HG03378 (cell line): ENCODE results near the gene PPP1R1A.
A peak's percentile ranks its signal among the peaks of the same experiment; 100 is the strongest.

Experiments
- ATAC-seq: cut with Tn5 transposase; IDR thresholded peaks from one replicate; pipeline ENCODE4 v1.9.1; 2021; ENCODE audit warnings: mild to moderate bottlenecking, moderate library complexity; ENCODE audit not compliant: unreplicated experiment

Gene PPP1R1A

DNA sequence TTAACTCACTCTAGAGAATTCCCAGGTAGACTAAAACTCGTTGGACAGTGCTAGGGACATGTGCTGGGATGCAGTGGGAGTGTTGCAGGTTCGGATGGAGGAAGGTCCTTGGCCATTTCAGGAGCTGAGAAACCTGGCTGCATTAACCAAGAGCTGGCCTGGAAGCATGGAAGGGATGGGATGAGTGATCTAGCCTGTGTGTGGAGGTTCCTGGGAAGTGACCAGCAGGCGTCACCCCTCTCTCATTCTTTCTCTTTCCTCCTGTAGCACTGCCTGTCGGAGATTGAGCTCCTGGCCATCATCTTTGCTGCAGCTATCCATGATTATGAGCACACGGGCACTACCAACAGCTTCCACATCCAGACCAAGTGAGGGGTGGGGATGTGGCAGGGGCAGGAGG is 15.6 kb downstream of the PPP1R1A start:
- no peak for ATAC-seq

DNA sequence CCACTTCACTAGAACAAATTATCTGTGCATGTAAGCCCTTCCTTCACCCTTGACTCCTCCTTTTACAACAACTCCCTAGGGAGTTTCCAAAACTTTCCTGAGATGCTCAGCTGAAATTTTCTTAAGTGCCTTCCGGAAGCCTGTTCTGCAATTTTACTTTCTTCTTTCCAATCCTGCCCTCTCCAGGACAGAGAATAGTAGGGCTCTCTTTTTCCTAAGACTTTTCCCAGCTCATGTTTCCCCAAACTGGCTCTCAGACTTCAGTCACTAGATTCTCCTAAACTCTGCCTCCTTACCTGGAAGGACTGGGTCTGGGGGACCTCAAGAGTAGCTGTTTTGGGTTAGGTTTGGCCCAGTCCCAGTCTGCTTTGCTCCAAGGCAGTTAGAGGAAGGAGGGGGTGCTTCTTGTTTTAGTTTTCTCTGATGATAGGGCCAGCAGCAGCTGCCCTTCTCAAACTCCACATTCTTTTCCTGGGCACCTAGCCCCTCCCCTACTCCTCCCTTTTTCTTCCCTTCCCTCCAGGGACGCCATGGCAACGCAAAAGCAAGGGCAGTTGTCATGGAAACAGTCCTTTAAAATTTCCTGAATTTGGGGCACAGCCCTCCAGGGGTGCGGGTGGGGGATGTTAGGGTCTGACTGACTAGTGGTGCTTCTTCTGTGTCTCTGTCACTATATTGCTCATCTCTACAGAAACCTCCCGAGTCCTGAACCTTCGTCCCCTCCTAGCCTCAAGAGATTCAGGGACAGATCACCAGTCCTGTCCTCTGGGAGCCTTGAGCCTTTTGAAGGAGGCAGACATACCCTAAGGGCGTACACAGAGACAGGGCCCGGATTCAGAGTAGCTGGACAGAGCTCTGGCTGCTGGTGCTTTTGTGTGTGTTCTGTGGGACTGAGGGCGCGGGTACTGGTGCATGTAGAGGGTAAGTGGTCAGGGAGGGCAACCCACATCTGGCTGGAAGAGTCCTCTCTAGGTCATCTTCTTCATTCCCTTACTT is 17.0 kb downstream of the PPP1R1A start:
- ATAC-seq: no peak

DNA sequence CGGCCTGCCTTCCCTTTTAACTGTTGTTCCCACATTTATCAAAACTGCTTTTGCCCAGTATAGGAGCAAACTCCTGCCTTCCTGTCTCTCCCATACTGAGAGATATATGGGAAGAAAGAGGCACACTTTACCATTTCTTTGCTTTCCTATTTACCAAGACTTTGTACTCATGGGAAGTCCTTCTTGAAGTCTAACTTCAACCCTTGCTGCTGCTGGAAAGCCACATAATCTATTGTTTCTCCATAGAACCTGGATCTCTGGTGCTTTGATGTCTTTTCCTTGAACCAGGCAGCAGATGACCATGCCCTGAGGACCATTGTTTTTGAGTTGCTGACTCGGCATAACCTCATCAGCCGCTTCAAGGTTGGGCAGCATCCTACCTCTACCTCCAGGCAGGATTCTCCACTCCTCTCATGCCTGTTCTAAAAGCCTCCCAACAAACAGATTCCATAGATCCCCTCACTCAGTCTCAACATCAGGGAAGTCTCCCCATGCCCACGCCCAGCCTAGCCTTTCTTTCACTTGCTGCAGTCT is 18.4 kb downstream of the PPP1R1A start:
- no peak for ATAC-seq

DNA sequence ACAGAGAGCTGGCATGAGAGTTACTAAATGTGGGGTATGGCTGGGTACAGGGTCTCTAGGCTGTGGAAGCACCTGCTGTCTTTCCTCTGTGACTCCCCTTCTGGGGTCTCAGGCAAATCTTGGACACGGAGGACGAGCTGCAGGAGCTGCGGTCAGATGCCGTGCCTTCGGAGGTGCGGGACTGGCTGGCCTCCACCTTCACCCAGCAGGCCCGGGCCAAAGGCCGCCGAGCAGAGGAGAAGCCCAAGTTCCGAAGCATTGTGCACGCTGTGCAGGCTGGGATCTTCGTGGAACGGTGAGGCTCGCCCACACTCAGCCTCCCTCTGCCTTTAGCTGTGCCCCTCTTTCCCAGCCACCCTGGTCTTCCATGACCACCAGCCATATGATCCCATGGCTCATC is 19.4 kb downstream of the PPP1R1A start:
- no peak for ATAC-seq

DNA sequence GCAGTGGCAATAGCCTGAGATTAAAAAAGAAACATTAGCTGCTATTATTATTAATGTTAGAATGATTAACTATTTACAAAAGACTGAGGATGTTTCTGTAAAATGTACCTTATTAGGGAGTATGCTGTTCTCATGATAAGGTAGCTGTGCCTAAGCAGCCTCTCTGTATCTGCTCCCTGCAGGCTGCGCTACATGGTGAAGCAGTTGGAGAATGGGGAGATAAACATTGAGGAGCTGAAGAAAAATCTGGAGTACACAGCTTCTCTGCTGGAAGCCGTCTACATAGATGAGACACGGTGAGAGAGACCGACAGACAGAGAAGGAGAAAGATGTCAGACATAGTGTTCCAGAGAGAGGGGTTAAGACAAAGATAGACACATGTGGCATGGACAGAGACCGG is 21.7 kb downstream of the PPP1R1A start:
- ATAC-seq: no peak

DNA sequence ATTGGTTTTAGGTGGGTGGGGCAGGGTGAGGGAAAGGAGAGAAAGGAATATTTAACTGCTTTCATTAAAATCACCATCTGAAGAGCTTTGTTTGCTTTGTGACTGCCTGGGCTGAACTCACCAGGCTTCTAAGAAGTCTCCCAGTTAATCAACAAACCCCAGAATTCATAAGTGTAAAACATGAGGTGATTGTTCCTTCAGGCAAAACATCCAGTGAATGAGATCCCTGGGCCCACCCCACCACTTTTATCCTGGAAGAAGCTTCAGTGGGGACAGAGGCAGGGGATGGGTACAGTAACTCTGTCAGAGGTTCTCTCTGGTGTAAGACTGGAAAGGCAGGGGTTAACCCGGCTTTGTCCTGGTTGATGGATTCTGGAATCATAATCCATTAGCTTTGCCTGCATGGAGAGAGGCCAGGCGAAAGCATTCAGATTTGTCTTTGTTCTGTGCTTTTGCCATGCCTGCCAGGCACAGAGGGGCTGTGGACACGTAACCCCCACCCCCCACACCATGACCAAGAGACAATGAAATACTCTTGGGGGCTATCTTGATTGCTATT is 22.4 kb downstream of the PPP1R1A start:
- ATAC-seq: no peak

DNA sequence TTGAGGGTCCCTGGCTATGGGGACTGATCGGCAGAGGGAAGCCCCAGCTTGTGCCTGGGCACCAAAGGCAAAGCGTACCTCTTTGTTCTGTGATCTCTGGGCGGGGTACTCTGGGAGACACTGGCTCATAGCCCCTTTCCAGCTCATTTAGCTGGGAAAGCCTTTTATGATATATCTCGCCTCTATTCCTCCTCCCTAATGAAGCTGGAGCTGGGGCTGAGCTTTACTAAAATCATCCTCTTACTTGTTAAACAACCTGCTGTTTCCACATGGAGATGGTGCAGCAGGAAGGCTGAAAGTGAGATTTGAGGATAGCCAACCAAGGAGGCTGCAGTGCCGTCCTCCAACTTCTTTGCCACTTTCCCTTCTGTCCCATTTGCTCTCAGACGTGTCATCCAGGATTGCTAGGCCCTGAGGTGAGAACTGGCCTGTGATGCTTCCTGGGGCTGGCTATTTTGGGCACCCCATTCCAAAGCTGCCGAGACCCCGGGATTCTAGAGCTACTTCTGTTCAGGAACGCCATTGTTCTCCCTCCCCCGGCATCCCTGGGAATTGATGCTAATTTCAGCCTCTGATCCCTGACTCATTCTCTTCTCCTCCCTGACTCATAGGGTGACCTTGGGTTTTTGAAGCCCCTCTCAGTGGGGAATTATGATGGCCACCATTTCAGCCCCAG is 23.0 kb downstream of the PPP1R1A start:
- no peak for ATAC-seq

DNA sequence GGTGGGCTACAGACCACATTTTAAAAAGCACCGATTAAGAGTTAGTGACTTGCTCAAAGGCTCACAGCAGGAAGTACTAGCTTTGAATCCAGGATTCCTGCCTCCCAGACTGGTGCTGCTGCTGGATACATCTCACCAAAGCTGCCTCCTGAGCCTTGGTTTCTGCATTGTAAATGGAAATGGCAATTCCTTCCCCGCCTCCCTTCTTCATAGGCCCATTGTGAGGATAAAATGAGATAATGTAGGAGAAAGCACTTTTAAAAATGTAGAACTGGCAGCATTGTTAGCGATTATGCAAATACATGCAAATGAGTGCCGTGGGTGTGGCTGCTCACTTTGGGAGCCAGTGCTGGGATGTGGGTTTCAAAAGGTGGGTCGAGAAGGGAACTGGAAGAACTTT is 23.7 kb downstream of the PPP1R1A start:
- ATAC-seq: no peak

DNA sequence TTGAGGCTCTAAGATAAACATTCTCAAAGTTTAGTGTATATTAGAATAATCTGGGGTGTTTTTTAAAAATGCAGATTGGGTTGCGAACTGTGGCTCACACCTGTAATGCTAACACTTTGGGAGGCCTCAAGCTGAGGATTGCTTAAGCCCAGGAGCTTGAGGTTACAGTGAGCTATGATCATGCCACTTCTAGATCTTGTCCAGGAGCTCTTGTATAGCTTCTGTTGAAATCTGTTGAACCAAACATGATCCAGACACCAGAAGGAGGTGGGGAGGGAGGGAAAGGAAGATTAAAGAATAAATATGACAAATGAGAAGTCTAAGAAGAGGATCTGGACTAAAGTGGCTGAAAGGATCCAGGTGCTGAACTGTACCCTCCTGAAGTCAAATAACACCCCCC is 24.7 kb downstream of the PPP1R1A start:
- ATAC-seq: no peak

DNA sequence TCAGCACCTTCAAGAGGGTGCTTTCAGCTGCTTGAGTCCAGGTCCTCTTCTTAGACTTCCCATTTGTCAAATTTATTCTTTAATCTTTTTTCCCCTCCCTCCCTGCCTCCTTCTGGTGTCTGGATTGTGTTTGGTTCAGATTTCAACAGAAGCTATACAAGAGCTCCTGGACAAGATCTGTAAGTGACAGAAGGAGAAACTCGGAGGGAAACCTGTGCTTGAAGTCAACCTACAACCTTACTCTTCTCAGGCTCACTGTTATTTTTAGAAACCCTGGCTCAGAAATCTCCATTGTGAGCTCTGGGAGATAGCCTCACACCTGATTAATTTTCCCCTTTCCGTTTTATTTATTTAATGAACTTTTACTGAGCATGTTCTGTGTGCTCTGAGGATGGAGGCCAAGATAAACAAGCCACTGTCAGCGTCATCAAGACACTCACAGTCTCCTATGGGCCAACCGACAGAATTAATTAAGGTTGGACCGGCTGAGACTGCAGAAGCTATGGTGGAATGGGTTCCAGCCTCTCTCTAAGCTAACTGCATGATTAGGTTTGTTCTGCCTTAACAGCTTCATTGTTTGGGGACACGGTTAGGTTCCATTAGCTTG is 25.6 kb downstream of the PPP1R1A start:
- ATAC-seq: no peak

DNA sequence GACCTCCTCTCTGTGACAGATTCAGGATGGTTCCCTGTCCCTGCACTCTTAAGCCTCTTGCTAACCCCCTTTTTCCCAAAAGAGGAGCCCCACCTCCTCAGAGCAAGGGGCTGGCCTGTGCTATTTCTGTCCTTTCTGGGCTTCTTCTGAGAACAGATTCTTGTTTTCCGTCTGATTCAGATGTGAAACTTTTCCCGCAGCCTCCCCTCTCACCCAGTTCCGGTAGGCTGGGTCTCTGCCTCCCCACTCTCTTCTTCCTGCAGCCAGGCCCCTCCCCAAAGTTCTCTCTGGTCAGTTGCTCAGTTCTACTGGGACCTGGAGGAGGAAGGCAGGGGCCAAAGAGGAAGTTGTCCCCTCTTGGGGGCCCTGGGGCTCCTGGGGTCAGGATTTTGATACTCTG is 27.3 kb downstream of the PPP1R1A start:
- ATAC-seq: no peak

DNA sequence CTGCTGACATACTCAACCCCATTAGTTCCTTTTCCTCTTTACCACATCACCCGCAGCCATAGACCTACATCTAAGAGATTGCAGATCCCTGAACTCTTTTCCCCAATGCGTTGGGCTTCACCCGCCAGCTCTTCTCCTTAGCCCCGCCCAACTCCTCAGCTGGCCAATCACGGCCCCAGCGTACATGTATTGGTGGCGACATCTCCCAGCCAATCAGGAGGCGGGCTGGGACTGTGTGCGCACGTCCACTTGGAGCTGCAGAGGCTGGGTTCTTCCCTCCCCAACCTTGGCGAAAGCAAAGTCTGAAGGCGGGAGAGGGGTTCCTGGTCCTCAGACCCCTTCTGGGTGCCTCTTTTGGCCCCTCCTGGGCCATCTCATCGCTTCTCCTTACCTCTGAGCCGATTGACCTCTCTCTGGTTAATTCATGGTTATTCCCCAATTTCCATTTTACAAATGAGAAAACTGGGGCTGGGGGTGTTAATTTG is 28.0 kb downstream of the PPP1R1A start:
- ATAC-seq: peak; percentile 99

DNA sequence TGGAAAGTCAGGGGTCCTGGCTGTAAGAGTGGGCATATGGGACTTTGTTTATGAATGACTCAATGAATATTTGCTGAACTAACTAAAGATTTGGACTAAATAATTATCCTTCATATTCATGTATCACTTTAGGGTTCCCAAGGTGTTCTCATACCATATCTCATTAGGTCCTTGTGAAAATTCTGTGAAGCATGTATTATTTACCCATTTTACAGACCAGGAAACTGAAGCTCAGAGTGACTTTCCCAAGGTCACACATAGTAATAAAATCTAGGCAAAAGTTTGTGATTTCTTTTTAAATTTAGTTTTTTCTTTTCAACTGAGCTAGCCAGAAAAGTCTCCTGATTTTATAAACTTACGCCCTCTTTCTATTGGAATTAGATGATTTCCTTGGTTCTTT is 29.7 kb downstream of the PPP1R1A start:
- no peak for ATAC-seq

DNA sequence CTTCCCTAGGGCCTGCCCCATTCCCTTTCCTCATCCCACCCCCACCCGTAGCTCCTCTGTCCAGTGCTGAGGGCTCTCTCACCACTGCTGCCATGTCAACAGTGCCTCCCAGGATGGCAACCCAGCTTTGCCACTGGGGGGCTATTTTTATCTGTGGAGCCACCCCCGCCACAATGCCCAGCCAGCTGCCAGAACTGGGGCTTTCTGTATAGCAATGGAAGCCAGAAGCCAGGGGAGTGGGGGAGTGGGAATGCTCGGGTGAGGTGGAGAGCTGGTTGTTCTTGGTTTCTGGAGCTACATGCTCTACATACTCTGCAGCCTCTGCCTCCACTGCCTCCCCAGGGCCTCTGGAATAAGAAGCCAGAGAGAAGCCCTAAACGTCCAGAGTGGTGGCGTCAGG is 30.1 kb downstream of the PPP1R1A start:
- ATAC-seq: no peak

DNA sequence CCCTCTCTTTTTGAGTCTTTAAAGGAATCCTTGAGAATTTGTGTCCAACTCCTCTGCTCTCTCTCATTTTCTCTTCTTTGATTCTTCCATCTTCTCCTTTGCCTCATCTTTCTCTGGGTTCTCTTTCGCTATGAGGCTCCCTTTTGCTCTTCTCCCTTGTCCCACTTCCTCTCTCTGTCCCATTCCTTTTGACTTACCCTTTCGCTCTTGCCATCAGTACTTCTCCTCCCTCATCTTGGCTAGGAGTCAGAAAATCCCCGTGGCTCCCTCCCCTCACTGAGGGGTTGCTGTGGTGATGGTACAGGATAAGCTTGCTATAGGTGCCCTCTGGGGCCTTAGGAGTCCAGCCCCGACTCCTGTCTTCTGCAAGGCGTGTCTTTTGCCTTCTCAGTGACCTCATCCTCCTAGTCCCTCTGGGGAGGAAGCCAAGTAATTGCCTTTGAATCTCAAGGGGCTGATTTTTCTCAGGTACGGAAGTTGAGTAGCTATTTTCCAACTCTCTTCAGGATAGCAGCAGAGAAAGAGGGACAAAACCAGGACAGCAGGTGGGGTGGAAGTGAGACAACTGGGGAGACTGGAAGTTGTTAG is 32.7 kb downstream of the PPP1R1A start:
- ATAC-seq: no peak

DNA sequence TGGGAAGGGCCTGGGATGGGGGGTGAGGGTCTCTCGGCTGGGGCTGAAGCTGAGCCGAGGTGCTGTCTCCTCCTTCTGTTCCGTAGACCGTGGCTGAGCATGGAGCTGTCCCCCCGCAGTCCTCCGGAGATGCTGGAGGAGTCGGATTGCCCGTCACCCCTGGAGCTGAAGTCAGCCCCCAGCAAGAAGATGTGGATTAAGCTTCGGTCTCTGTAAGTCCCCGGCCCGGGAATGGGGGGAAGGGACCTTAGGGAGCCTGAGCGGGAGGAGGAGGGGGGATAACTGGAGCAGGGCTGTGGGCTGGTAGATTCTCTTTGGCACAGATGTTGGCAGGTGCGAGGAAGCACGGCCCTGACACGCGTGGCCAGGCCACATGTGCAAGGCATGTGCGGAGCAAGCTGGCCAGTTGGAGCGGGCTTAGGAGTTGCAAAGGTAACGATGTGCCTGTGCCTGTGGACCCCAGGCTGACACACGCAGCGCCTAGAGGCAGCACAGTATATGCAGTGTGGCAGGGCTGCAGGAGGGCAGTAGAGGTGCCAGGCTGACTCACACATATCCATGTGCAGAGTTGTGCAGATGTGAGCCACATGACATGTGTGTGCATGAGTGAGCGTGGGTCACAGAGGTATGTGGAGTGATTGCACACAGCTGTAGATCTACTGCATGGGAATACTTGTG is 38.5 kb downstream of the PPP1R1A start:
- no peak for ATAC-seq

DNA sequence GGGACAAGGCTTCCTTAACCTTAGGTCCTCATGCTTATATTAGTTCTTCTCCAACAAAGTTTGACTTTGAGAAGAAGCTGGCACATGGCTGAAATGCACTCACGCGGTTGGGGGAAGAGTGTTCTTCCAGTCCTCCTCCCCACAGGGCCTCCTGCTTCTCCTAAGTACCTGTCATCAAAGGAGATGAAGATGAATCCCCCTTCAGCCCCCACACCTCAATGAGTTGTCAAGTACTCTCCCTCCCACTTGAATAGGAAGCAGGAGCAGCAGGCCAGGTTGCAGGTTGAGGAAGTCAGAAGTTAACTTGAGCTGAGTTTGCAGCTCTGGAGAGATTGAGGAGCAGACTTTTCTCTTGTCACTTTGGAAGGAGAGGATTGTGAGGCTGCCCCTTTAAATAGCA is 41.9 kb downstream of the PPP1R1A start:
- ATAC-seq: no peak

DNA sequence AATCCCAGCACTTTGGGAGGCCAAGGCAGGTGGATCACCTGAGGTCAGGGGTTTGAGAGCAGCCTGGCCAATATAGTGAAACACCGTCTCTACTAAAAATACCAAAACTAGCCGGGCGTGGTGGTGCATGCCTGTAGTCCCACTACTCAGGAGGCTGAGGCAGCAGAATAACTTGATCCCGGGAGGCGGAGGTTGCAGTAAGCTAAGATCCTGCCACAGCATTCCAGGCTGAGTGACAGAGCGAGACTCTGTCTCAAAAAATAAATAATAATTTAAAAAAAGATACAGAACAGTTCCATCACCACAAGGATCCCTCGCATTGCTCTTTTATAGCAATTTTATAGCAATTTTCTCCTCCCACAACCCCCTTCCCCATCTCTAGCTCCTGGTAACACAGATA is 43.7 kb downstream of the PPP1R1A start:
- no peak for ATAC-seq

DNA sequence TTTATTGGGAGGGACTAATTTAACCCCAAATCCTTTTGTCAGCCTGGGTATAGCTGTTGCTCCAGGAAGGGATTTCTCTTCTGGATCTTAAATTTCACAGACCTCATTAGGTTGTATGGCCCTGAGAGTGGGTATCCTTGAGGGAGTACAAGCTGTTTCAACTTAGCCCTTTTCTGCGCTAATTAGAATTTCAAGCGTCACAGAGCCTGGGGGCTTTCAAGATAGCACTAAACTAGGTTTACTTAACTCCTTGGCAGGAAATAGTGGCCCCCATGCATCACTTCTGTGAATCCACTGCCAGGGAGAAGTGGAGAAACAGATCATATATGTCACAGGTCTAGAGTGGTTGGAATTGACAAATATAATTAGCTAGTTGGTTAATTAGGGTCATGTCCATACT is 44.9 kb downstream of the PPP1R1A start:
- no peak for ATAC-seq

DNA sequence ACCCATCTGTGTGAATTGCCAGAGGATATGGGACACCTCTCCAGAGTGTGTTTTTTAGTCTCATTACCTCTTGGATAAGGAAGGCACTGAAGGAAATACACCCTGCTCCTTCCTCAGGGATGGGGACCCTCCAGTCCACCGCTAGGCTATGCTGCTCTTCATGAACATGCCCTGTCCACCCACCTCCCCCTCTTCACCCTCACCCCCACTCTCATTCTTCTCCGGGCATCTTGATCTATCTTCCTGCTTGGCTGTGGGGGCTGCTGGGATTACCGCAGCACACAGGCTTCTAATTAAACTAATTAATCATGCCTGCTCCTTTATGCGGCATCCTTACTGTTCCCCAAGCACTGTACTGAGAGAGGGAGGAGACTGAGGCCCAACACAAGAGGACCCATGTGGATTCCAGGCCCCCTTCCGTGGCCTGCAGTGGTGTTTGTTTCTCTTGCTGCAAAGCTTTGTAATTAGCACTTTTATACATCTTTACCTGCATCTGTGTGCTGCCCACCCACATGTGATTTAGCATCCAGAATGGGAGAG is 46.6 kb downstream of the PPP1R1A start:
- no peak for ATAC-seq
